Measurements from ENCODE around the gene MCM7.
"Not testable (repeated sequence)": the region's sequence is repeated elsewhere in the genome, so short reads cannot be mapped to it uniquely, and the experiment has no call there.

The MCM7 gene

GRCh38 chr7:100101016-100101862, at the start of gene MCM7, which contains the start of gene AP4M1:
TSS of gene MCM7 (minus strand) at chr7:100101397. CDS start at chr7:100101294, 103 bp downstream.
TSS of gene AP4M1 (plus strand) at chr7:100101643. CDS start at chr7:100101715, 72 bp downstream.
- DNase-seq = peak; percentile 88 to 100 (median 98)

- DNase-seq = peak; percentile 88 to 100 (median 99)
Observed at GRCh38 chr7:100148559-100149328, 47.5 kb upstream of the MCM7 start, which contains the start of gene LAMTOR4. TSS of gene LAMTOR4 (plus strand) at chr7:100148918. CDS start at chr7:100148973, 55 bp downstream.

- DNase-seq = no peak
Observed at GRCh38 chr7:100148225-100148558, 47.0 kb upstream of the MCM7 start.

GRCh38 chr7:100147278-100147677, 46.1 kb upstream of the MCM7 start:
- no peak for DNase-seq

GRCh38 chr7:100146350-100146749, 45.2 kb upstream of the MCM7 start:
- DNase-seq = not testable (repeated sequence)

- DNase-seq = no peak
Observed at GRCh38 chr7:100142461-100142860, 41.3 kb upstream of the MCM7 start.

- DNase-seq = no peak
Observed at GRCh38 chr7:100141555-100141949, 40.4 kb upstream of the MCM7 start.

- no peak for DNase-seq
Observed at GRCh38 chr7:100137851-100138760, 36.9 kb upstream of the MCM7 start.

- peak in 38 of 56 donors; percentile 3 to 66 (median 25) for DNase-seq
Observed at GRCh38 chr7:100132697-100133151, 31.5 kb upstream of the MCM7 start.

GRCh38 chr7:100132126-100132525, 30.9 kb upstream of the MCM7 start:
- DNase-seq = no peak

- peak in 50 of 56 donors; percentile 19 to 87 (median 56) for DNase-seq
Observed at GRCh38 chr7:100130608-100131453, 29.6 kb upstream of the MCM7 start.

GRCh38 chr7:100130220-100130607, 29.0 kb upstream of the MCM7 start:
- not testable (repeated sequence) for DNase-seq

GRCh38 chr7:100128637-100128963, 27.4 kb upstream of the MCM7 start:
- DNase-seq = peak in 1 of 56 donors; percentile 14

GRCh38 chr7:100127866-100128636, 26.9 kb upstream of the MCM7 start:
- DNase-seq = peak in 16 of 56 donors; percentile 15 to 56 (median 32)

- DNase-seq = peak; percentile 50 to 95 (median 86)
Observed at GRCh38 chr7:100126931-100127865, 26.0 kb upstream of the MCM7 start, which contains the start of gene MBLAC1. TSS of gene MBLAC1 (plus strand) at chr7:100126967. CDS start at chr7:100127396, 429 bp downstream.

GRCh38 chr7:100126239-100126930, 25.2 kb upstream of the MCM7 start:
- DNase-seq = peak in 5 of 56 donors; percentile 47 to 62 (median 58)
